GM23338 (cell line): ENCODE measurements around the gene GNAI3. TPM values are rescaled to one million over a fixed set of nuclear protein-coding genes. Genes with fewer than 3 reads are reported as not detected.

Experiments
- ATAC-seq: fragments of 200-7000 bp; cut with Tn5 transposase; 3 replicates; pipeline ENCODE4 v1.9.1; 2020
- DNase-seq: peaks from one replicate; pipeline ENCODE4 v3.0.0-alpha.2; 2015; ENCODE audit warnings: low spot score
- H2AFZ ChIP-seq: fragments of 200-600 bp; sonication (generic); 2 replicates; pipeline ENCODE4 v1.8.0; 2016; ENCODE audit warnings: antibody characterized with exemption, mild to moderate bottlenecking, moderate library complexity
- H3F3A ChIP-seq: fragments of 200-600 bp; sonication (generic); replicated peaks from 2 replicates; pipeline ENCODE4 v1.8.0; 2017; ENCODE audit warnings: antibody characterized with exemption, mixed run types, low read depth
- H3K27ac ChIP-seq: fragments of 200-600 bp; sonication (generic); 2 replicates; pipeline ENCODE4 v1.6.1; 2016; ENCODE audit warnings: low read depth
- H3K27me3 ChIP-seq: fragments of 200-600 bp; sonication (generic); 2 replicates; pipeline ENCODE4 v1.8.0; 2016; ENCODE audit warnings: mild to moderate bottlenecking, mixed run types, moderate library complexity; ENCODE audit not compliant: insufficient read depth
- H3K36me3 ChIP-seq: fragments of 200-600 bp; sonication (generic); 2 replicates; pipeline ENCODE4 v1.8.0; 2016; ENCODE audit warnings: mild to moderate bottlenecking; ENCODE audit not compliant: insufficient read depth
- H3K4me1 ChIP-seq: fragments of 200-600 bp; sonication (generic); 2 replicates; pipeline ENCODE4 v1.8.0; 2016; ENCODE audit warnings: mild to moderate bottlenecking, moderate library complexity; ENCODE audit not compliant: insufficient read depth
- H3K4me2 ChIP-seq: fragments of 200-600 bp; sonication (generic); 2 replicates; pipeline ENCODE4 v1.7.1; 2017; ENCODE audit warnings: mixed run types
- H3K4me3 ChIP-seq: fragments of 200-600 bp; sonication (generic); 2 replicates; pipeline ENCODE4 v1.6.1; 2016; ENCODE audit warnings: mixed run types
- H3K79me2 ChIP-seq: fragments of 200-600 bp; sonication (generic); replicated peaks from 2 replicates; pipeline ENCODE4 v1.8.0; 2017; ENCODE audit warnings: mild to moderate bottlenecking; ENCODE audit not compliant: insufficient read depth
- H3K9me2 ChIP-seq: fragments of 200-600 bp; sonication (generic); 2 replicates; pipeline ENCODE4 v1.8.0; 2017; ENCODE audit not compliant: insufficient read depth
- H4K20me1 ChIP-seq: fragments of 200-600 bp; sonication (generic); replicated peaks from 2 replicates; pipeline ENCODE4 v1.8.0; 2017; ENCODE audit warnings: mild to moderate bottlenecking; ENCODE audit not compliant: insufficient read depth
- H3K27ac Mint-ChIP-seq: 2 replicates; pipeline ENCODE4 v1.8.0; 2020; ENCODE audit warnings: inconsistent platforms, mild to moderate bottlenecking, moderate library complexity, mixed read lengths
- H3K27me3 Mint-ChIP-seq: 3 replicates; pipeline ENCODE4 v1.8.0; 2022; ENCODE audit warnings: low read depth, mild to moderate bottlenecking, moderate library complexity, mixed read lengths, inconsistent platforms; ENCODE audit not compliant: insufficient read depth, poor library complexity
- H3K36me3 Mint-ChIP-seq: 3 replicates; pipeline ENCODE4 v1.8.0; 2021; ENCODE audit warnings: low read depth, mild to moderate bottlenecking, inconsistent platforms, moderate library complexity, mixed read lengths
- H3K4me1 Mint-ChIP-seq: 3 replicates; pipeline ENCODE4 v1.8.0; 2020; ENCODE audit warnings: mild to moderate bottlenecking, inconsistent platforms, mixed read lengths
- H3K4me3 Mint-ChIP-seq: 3 replicates; pipeline ENCODE4 v1.8.0; 2021; ENCODE audit warnings: moderate library complexity, mild to moderate bottlenecking, inconsistent platforms, mixed read lengths
- H3K9me3 Mint-ChIP-seq: 3 replicates; pipeline ENCODE4 v1.8.0; 2020; ENCODE audit warnings: moderate library complexity, mild to moderate bottlenecking, inconsistent platforms, mixed read lengths
- CREB1 ChIP-seq: fragments of 250-450 bp; sonication (Bioruptor Pico); IDR thresholded peaks from 2 replicates; pipeline ENCODE4 v1.5.0; 2020; ENCODE audit warnings: low read depth, mild to moderate bottlenecking, moderate library complexity
- REST ChIP-seq: IDR thresholded peaks from one replicate; pipeline ENCODE4 v1.6.1; 2018; ENCODE audit warnings: antibody characterized with exemption; ENCODE audit not compliant: unreplicated experiment
- STAT1 ChIP-seq: IDR thresholded peaks from one replicate; pipeline ENCODE4 v1.6.1; 2016; ENCODE audit warnings: antibody characterized with exemption; ENCODE audit not compliant: unreplicated experiment
- ZNF114 ChIP-seq: fragments of 250-450 bp; sonication (Bioruptor Pico); IDR thresholded peaks from 2 replicates; pipeline ENCODE4 v1.5.0; 2020; ENCODE audit warnings: mild to moderate bottlenecking, moderate library complexity
- polyA plus RNA-seq: library from polyadenylated mRNA; unstranded; fragments of >200 nt; fragmentation: Nextera tagmentation; extraction: Ambion mirVana; gene quantifications from 2 replicates; pipeline ENCODE4 v1.2.1, GENCODE V29; 2016
- total RNA-seq: library from RNA; depleted of rRNA; stranded (reverse); fragments of >200 nt; shearing (Covaris generic); gene quantifications from 2 replicates; pipeline ENCODE4 v1.2.3, GENCODE V29; 2014
- TF ChIP-seq, protein P1 (sequence below): fragments of 250-450 bp; sonication (Bioruptor Pico); IDR thresholded peaks from 2 replicates; pipeline ENCODE4 v1.5.0; 2020; ENCODE audit warnings: mild to moderate bottlenecking, moderate library complexity

Gene GNAI3
- total and polyA plus RNA-seq, 2 experiments from 2014 or later = 4.5 to 10.2 TPM

GRCh38 chr1:109559995-109560394 is 11.6 kb downstream of the GNAI3 start:
- no peak overlapping the region for H3K4me3 Mint-ChIP-seq
- no peaks in the 10 kb centered on the region for H3K9me3 Mint-ChIP-seq
- Histone ChIP-seq H3K9me2 (no peaks in the 10 kb centered on the region), H3F3A (no peaks in the 10 kb centered on the region; the same call in 1 of the 2 replicates), H3K4me3 (no peak overlapping the region), H2AFZ (no peak overlapping the region), H3K4me1 (peaks cover 31% of the 10 kb centered on the region), H3K36me3 (no peaks in the 10 kb centered on the region), H3K27me3 (no peaks in the 10 kb centered on the region), H3K4me2 (no peak overlapping the region), H3K79me2 (peaks cover 95% of the 10 kb centered on the region), H4K20me1 (peaks cover 7% of the 10 kb centered on the region; the same call in 1 of the 2 replicates), H3K27ac (no peak overlapping the region)
- H3K36me3 Mint-ChIP-seq = 0 out of 3 replicates have a peak, but pooled peaks cover 2% of the 10 kb centered on the region
- TF ChIP-seq, protein P1, sequence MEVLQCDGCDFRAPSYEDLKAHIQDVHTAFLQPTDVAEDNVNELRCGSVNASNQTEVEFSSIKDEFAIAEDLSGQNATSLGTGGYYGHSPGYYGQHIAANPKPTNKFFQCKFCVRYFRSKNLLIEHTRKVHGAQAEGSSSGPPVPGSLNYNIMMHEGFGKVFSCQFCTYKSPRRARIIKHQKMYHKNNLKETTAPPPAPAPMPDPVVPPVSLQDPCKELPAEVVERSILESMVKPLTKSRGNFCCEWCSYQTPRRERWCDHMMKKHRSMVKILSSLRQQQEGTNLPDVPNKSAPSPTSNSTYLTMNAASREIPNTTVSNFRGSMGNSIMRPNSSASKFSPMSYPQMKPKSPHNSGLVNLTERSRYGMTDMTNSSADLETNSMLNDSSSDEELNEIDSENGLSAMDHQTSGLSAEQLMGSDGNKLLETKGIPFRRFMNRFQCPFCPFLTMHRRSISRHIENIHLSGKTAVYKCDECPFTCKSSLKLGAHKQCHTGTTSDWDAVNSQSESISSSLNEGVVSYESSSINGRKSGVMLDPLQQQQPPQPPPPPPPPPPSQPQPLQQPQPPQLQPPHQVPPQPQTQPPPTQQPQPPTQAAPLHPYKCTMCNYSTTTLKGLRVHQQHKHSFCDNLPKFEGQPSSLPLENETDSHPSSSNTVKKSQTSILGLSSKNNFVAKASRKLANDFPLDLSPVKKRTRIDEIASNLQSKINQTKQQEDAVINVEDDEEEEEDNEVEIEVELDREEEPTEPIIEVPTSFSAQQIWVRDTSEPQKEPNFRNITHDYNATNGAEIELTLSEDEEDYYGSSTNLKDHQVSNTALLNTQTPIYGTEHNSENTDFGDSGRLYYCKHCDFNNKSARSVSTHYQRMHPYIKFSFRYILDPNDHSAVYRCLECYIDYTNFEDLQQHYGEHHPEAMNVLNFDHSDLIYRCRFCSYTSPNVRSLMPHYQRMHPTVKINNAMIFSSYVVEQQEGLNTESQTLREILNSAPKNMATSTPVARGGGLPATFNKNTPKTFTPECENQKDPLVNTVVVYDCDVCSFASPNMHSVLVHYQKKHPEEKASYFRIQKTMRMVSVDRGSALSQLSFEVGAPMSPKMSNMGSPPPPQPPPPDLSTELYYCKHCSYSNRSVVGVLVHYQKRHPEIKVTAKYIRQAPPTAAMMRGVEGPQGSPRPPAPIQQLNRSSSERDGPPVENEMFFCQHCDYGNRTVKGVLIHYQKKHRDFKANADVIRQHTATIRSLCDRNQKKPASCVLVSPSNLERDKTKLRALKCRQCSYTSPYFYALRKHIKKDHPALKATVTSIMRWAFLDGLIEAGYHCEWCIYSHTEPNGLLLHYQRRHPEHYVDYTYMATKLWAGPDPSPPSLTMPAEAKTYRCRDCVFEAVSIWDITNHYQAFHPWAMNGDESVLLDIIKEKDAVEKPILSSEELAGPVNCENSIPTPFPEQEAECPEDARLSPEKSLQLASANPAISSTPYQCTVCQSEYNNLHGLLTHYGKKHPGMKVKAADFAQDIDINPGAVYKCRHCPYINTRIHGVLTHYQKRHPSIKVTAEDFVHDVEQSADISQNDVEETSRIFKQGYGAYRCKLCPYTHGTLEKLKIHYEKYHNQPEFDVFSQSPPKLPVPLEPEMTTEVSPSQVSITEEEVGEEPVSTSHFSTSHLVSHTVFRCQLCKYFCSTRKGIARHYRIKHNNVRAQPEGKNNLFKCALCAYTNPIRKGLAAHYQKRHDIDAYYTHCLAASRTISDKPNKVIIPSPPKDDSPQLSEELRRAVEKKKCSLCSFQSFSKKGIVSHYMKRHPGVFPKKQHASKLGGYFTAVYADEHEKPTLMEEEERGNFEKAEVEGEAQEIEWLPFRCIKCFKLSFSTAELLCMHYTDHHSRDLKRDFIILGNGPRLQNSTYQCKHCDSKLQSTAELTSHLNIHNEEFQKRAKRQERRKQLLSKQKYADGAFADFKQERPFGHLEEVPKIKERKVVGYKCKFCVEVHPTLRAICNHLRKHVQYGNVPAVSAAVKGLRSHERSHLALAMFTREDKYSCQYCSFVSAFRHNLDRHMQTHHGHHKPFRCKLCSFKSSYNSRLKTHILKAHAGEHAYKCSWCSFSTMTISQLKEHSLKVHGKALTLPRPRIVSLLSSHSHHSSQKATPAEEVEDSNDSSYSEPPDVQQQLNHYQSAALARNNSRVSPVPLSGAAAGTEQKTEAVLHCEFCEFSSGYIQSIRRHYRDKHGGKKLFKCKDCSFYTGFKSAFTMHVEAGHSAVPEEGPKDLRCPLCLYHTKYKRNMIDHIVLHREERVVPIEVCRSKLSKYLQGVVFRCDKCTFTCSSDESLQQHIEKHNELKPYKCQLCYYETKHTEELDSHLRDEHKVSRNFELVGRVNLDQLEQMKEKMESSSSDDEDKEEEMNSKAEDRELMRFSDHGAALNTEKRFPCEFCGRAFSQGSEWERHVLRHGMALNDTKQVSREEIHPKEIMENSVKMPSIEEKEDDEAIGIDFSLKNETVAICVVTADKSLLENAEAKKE (CRISPR knock-in tag) = no peak
- no peak for TF ChIP-seq CREB1 (CRISPR knock-in tag)
- no peak for TF ChIP-seq REST
- no peak for TF ChIP-seq STAT1
- TF ChIP-seq ZNF114 (CRISPR knock-in tag) = no peak
- DNase-seq (no peak), ATAC-seq (no peak)
- peaks cover 36% of the 10 kb centered on the region for H3K4me1 Mint-ChIP-seq
- H3K27me3 Mint-ChIP-seq = peaks cover 1% of the 10 kb centered on the region
- no peak overlapping the region for H3K27ac Mint-ChIP-seq
